HG02763 (cell line): ENCODE data around the gene SMARCB1.
"Not testable (repeated sequence)": the region's sequence is repeated elsewhere in the genome, so short reads cannot be mapped to it uniquely, and the experiment has no call there.

Experiments used
- ATAC-seq: cut with Tn5 transposase; IDR thresholded peaks from one replicate; pipeline ENCODE4 v1.9.1; 2021; ENCODE audit warnings: mild to moderate bottlenecking, moderate library complexity; ENCODE audit not compliant: unreplicated experiment

The SMARCB1 gene

DNA sequence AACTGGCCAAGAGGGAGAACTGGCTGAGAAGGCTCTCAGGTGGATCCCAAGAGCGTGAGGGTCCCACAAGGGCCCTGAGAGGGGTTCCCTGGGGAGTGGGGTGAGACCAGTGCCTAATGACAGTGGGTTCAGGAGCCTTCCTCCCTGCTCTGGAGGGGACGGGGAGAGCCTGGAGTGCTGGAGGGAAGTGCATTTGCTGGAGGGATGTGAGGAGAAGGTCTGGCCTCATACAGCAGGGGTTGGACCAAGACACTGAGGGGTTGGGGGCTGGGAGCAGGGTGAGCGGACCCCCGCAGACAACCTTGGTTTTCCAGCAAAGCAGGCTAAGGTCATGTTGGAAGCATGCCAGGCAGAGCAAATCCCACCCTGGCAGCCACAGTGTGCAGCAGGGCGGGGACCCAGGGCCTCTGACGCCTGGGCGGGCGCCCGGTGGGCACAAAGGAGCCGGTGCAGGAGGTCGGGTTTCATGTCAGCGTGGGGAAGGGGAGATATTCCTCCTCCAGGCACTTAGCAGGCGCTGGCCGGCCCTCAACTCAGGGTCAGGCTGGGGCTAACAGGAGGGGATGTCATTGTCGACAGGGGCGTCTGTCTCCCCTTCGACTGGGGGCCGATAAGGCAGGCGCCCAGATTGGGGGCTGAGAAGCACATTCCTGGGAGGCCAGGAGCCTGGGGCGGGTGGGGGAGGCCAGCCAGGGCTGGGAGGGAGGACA, 55.1 kb downstream of the SMARCB1 start:
- no peak for ATAC-seq

DNA sequence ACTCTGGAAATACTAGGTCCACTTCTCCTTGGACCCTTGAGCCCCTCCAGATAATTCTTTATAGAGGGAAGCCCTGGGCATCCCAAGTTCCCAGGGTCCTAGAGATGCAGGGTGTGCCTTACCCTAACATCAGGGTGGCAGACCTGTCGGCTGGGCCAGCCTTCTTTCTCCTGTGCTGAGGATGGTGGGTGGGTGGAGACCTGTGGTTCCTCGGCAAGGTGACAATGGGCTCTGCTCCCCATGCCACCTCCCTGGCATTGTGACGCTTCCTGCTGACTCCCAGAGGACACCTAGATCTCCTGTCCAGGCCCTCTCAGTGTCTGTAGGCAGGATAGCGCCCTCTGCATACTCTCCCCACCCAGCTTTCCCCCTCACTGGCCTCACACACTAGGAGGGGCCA, 55.8 kb downstream of the SMARCB1 start:
- no peak for ATAC-seq

DNA sequence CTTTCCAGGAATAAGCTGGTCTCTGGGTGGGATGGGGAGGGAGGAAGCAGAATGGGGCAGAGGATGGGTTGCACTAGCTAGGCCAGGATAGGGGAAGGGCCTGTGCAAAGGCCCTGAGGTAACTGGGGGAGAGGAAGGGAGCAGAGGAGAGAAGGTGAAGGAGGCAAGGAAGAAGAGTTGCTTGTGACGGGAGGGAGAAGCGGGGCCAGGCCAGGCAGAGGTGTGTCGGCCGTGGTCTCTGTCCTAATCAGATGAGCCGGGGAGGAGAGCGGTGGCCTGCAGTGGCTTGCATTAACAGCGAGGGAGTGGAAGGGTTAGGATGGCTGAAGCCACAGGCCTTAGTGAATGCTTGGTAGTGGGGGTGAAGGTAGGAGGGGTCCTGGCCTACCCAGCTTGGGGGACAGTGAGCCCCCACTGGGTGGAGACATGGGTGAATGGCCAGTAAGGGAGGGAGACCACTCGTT, 58.0 kb downstream of the SMARCB1 start:
- no peak for ATAC-seq

DNA sequence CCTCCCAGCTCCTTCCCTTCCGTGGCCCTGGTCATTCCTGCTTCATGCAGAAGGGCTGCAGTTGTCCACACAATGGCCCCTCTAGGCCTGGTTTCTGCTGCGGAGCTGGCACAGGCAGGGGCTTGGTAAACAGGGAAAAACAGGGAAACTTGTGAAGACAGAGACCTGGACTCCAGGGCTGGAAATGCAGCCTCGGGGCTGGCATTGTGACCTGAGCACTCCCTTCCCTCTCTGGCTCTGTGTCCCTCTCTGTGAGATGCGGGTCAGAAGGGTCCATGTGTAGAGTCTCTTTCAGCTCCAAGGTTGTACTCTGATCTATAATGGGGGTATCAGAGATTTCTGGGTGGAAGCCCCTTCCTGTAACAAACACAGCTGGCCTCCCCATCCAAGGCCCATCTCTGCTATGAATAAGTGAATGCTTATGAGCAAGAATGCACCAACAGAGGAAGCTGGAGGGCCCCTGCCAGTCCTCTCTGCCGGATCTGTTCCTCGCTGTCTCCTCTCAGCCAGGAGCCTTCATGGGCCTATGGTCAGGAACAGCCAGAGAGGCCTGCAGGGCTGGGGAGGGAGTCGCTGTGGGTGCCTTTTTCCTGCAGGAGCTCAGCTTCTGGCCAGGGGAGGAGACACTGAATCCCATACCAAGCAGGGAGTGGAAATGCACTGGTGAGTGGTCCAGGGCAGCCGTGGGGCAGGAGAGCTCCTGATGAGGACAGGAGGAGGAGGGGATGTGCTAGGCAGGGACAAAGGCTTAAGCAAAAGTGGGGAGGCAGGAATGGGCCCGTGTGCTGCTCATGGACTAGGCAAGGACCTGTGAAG, 58.7 kb downstream of the SMARCB1 start:
- no peak for ATAC-seq

DNA sequence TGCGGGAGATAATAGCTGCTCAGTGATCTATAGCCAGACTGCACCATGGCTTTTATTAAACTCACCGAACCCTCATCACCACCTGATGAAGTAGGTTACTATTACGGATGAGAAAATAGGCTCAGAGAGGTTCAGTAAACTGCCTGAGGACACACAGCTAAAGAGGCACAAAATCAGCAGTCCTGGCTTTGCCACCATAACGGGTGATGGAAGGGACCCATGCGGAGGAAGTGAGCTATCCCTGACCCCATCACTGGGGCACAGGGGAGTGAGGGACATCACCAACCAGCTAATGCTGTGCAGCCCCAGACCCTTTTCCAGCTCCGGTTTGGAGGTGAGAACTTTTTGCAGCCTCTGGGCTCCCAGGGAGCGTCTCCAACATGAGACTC, 59.3 kb downstream of the SMARCB1 start:
- ATAC-seq, result no peak

DNA sequence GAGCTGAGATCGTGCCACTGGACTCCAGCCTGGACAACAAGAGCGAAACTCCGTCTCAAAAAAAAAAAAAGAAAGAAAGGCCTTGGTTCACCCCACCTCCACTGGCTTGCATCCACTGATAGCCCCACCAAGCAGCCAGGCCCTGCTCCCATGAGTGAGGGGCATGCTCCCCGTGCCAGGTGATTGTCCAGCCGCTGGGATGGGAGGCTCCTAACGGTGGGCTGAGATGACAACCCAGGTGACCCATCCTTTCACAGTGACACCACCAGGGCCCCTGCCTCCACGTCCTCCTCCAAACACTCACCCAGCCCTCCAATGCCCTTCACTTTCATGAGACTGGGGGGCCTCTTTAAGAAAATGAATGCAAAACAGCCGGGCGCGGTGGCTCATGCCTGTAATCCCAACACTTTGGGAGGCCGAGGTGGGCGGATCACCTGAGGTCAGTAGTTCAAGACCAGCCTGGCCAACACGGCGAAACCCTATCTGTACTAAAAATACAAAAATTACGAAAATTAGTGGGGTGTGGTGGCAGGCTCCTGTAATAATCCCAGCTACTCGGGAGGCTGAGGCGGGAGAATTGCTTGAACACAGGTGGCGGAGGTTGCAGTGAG, 60.6 kb downstream of the SMARCB1 start:
- no peak for ATAC-seq

DNA sequence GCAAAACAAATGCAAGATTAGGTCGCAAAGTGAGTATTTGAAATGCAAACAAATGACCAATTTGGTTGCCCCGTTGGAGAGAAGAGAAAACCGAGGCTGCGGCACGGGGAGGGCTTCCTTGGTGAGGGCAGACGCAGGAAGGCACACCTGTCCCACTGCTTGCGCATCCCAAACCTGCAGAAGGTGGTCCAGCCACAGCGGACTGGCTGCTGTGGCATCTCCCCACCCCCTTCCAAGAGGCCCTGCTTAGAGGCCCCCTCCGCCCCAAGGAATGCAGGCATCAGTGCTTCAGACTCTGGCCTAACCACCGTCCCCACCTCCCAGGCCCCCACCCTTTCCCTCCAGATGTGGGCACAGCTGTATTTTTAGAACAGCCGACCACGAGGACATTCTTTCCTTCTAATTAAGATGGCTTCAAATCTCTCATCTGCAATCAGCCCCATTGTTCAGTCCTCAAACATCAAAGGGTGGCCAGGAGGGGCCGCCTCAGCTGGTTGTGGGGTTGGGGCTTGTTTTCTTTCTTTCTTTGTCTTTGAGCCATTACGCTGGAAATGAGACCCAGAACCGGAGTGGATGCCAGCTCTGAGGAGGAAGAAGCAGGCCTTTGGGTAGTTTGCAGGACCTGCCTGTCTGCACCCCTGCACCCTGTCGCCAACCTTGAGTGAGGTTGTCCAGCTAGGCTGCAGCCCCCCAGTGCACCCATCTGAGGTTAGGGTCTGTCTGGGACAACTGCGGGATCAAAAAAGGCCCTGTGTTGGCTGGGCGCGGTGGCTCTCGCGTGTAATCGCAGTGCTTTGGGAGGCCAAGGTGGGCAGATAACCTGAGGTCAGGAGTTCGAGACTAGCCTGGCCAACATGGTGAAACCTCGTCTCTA, 61.5 kb downstream of the SMARCB1 start:
- ATAC-seq, result no peak

GRCh38 chr22:23849009-23850006, 62.5 kb downstream of the SMARCB1 start:
- ATAC-seq, result no peak

GRCh38 chr22:23850136-23850611, 63.4 kb downstream of the SMARCB1 start:
- no peak for ATAC-seq

- peak; percentile 38 for ATAC-seq
These were observed 70.2 kb downstream of the SMARCB1 start for GRCh38 chr22:23856721-23857605.

GRCh38 chr22:23857606-23858483, 71.1 kb downstream of the SMARCB1 start, which contains the start of gene SLC2A11:
SLC2A11 (plus strand) TSS chr22:23857875; CDS start chr22:23858000, 125 bp downstream.
- ATAC-seq, result peak; percentile 96

DNA sequence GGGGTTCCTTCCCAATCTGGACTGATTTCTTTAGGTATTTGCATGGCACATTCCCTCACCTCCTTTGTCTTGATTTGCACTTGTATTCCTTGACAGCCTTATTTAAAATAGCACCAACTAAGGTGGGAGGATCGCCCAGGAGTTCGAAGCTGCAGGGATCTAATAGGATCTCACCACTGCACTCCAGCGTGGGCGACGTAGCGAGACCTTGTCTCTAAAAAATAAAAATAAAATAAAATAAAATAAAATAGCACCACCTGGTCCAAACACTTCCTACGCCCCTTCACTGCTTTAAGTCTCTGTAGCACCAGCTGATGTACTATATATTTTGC, 71.7 kb downstream of the SMARCB1 start:
- ATAC-seq, result no peak

- ATAC-seq, result no peak
These were observed 72.4 kb downstream of the SMARCB1 start for GRCh38 chr22:23859201-23859600.

- not testable (repeated sequence) for ATAC-seq
These were observed 73.4 kb downstream of the SMARCB1 start for GRCh38 chr22:23860187-23860586.

- ATAC-seq, result no peak
These were observed 75.3 kb downstream of the SMARCB1 start for GRCh38 chr22:23862103-23862502.

DNA sequence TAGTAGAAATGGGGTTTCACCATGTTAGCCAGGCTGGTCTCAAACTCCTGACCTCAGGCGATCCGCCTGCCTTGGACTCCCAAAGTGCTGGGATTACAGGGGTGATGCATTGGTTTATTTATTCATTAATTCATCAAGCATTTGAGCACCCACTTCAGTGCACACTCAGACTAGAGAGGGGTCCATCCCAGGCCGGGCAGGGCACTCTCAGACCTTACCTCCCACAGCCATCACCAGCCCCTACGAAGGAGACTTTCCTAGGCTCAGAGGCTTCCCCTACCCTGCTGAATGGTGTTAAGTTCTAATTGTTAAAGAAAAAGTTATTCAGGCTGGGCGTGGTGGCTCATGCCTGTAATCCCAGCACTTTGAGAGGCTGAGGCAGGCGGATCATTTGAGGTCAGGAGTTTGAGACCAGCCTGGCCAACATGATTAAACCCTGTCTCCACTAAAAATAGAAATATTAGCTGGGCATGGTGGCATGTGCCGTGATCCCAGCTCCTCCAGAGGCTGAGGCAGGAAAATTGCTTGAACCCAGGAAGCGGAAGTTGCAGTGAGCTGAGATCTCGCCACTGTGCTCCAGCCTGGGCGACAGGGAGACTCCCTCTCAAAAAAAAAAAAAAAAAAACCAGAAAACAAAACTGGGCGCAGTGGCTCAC, 77.9 kb downstream of the SMARCB1 start:
- not testable (repeated sequence) for ATAC-seq

GRCh38 chr22:23868580-23868979, 81.8 kb downstream of the SMARCB1 start:
- ATAC-seq, result no peak
